Activated CD8-positive, alpha-beta memory T cell treated with anti-CD3 and anti-CD28 coated beads, Interleukin-2, amount 50 U/mL, for 1 hour (primary cell): Measurements from ENCODE around the gene CHKB.

Source experiments
- DNase-seq: peaks from one replicate; pipeline ENCODE4 v3.0.0-alpha.2; 2020; ENCODE audit errors: extremely low read depth

The CHKB gene

DNA sequence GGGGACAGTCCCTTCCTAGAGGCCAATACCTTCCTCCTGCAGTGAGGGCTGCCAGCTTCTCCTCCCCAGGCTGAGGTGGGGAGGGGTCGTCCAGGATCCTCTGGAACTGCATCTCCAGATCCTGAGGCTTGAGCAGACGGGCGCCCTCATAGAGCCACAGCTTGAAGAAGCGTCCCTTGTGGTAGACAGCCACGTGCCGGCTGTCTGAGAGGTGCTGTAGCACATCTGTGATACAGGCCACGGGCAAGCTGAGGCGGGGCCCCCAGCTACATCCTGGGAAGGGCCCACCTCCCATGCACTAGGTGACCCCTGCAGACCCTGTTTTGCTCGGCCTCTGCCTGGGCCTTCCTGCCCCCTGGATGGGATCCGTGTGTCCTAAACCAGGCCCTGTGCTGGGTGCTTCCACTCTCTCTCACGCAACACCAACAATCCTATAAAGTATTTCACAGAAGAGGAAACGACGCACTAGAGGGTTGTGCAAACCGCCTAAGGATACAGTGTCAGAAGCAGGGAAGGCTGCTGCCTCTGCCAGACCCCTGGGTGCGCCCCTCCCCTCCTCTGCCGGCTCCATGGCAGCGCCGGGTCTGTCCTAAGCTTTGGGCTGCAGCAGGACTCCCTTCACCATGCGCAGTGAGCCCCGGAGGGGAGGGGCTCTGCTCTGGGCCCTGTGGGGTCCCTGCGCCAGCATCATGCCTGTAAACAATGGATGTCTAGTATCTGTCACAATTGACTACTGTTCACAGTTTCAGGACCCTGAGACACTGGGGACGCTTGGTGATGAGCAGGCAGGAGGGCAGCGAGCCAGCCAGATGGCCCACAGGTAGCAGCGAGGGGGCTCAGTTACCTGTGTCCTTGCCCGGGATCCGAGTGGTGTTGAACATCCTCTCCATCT lies 8.9 kb downstream of the CHKB start:
- no peak for DNase-seq

- no peak for DNase-seq
Observed at GRCh38 chr22:50572965-50573364, 9.7 kb downstream of the CHKB start.

- DNase-seq, result no peak
Observed at GRCh38 chr22:50571264-50572175, 11.1 kb downstream of the CHKB start.

- no peak for DNase-seq
Observed at GRCh38 chr22:50570861-50571260, 11.8 kb downstream of the CHKB start.

- no peak for DNase-seq
Observed at GRCh38 chr22:50569896-50570535, 12.6 kb downstream of the CHKB start.

GRCh38 chr22:50569041-50569459 lies 13.6 kb downstream of the CHKB start:
- DNase-seq, result no peak

GRCh38 chr22:50568626-50569025 lies 14.0 kb downstream of the CHKB start:
- DNase-seq, result no peak

DNA sequence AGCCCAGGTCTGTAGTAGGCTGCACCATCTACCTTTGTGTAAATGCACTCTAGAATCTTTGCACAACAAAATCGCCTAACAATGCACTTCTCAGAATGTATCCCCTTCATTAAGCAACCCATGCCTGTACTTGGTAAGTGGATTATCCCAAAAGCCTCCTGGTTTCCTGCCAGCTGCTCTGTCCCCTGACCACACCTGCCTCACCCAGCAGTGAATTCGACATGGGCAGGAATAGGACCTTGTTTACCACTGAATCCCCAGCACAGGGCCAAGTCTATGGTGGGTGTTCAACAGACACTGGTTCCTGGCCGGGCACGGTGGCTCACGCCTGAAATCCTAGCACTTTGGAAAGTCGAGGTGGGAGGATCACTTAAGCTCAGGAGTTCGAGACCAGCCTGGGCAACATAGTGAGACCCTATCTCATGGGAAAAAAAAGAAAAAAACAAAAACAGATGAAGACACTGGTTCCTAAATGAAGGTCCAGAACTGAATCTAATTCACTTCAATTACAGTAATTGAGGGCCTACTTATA lies 14.9 kb downstream of the CHKB start:
- DNase-seq, result no peak

DNA sequence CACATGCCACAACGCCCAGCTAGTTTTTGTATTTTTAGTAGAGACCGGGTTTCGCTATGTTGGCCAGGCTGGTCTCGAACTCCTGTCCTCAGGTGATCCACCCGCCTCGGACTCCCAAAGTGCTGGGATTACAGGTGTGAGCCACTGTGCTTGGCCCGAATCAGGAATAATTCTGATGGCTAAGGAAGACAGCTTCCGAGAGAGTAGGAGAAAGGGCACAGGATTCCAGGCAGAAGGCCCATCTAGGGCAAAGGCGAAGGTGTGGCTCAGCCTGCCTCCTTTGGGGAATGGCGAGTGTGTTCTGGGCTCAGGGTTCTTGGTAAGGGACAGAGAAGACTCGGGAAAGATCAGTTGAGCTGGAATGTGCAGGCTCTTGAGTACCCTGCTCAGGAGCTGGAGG lies 18.4 kb downstream of the CHKB start:
- no peak for DNase-seq

- no peak for DNase-seq
Observed at GRCh38 chr22:50563413-50564160, 19.1 kb downstream of the CHKB start.

- DNase-seq, result peak; percentile 89
Observed at GRCh38 chr22:50562523-50563412, 19.9 kb downstream of the CHKB start, which contains the start of gene SYCE3. SYCE3 (minus strand) TSS chr22:50562919; CDS start chr22:50556405, 6,514 bp downstream.

DNA sequence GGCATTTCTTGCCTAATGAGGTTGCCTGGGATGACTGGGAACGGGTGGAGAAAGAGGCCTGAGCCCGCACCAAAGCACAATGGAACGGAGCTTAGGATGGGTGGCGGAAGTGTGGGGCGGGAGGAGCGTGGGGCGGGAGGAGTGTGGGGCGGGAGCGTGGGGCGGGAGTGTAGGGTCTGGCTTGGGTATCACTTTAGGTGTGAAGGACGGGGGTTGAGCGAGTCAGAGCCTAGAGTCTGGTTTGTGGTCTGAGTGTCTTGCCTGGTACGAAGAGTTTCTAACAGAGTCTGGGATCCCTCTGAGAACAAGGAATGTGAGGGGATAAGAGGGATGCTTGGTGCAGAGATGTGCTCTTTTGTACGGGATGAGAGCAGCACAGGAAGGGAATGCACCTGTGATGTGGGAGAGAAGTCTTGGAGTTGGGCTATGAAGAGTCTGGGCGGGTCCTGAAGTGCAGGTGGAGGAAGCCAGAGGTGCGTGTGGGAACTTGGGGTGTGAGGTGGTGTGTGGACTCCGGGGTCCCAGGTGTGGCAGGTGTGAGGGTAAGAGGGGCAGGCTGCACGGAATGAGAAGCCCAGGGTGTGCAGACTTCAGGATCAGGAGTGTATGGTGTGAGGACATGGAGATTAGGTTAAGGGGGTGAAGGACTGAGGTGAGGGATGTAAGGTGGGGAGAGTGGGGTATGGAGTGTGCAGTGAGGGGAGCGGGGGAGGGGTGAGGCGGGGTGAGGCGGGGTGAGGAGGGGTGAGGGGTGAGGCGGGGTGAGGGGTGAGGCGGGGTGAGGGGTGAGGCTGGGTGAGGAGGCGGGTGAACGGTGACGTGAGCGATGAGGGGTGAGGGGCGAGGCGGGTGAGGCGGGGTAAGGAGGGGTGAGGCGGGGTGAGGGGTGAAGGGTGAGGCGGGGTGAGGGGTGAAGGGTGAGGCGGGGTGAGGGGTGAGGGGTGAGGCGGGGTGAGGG lies 21.0 kb downstream of the CHKB start:
- DNase-seq, result no peak

GRCh38 chr22:50560034-50560433 lies 22.6 kb downstream of the CHKB start:
- DNase-seq, result no peak

DNA sequence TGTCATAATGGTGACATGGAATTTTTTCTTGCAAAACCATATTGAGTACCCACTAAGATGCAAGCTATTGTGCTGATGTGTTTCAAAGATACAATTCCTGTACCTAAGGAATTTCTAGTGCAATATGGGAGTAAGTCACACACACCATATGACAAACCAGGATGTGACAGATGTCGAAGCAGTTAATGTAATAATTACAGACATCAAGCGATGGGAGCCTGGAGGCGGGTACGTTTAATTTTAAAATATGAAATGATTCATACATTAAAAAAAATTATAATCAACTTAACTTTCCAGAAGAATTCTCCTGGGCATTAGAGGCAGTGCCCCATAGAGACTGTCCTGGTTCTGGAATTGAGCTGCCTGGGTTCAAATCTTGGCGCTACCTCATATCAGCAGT lies 25.9 kb downstream of the CHKB start:
- no peak for DNase-seq

GRCh38 chr22:50553310-50553709 lies 29.3 kb downstream of the CHKB start:
- DNase-seq, result no peak

DNA sequence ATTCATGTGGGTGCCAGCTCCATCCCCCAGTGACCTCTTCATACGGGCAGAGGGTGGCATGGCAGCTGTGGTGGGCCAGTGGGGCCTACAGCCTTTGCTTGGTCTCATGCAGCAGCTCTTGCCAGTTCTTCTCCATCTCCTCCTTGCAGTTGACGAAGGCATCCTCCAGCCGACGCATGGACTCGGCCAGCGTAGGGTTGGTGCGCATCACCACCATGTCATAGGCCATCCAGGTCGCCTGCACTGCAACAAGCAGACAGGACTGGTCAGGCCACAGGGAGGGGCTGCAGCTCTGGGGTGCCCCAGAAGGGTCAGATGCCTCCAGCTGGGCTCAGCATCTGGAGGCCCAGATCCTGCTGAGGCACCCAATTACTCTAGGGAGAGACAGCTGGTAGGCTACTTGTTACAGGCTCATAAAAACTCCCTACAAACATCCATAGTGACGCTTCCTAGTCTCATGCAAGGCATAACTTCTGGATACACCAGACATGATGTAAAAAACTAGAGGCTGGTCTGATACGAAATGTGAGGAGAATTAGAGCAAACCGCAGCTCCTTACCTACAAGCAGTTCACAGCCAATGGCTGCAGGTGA lies 31.4 kb downstream of the CHKB start:
- DNase-seq, result no peak

GRCh38 chr22:50550395-50550794 lies 32.3 kb downstream of the CHKB start:
- DNase-seq, result no peak
